Astrocyte (in vitro differentiated cells and primary cell): ENCODE data around the gene RGS5.
"Not testable (repeated sequence)": the region's sequence is repeated elsewhere in the genome, so short reads cannot be mapped to it uniquely, and the experiment has no call there.

Experiments used
- EZH2 ChIP-seq: IDR thresholded peaks from 2 replicates; pipeline ENCODE4 v1.6.1; 2012; ENCODE audit warnings: mild to moderate bottlenecking, low read length, inconsistent platforms; ENCODE audit not compliant: insufficient read depth
- TF ChIP-seq, protein P1 (sequence below): IDR thresholded peaks from 2 replicates; pipeline ENCODE4 v1.5.1; 2011; ENCODE audit warnings: low read depth, mild to moderate bottlenecking, inconsistent platforms, low read length, moderate library complexity; ENCODE audit not compliant: insufficient read depth

DNA sequence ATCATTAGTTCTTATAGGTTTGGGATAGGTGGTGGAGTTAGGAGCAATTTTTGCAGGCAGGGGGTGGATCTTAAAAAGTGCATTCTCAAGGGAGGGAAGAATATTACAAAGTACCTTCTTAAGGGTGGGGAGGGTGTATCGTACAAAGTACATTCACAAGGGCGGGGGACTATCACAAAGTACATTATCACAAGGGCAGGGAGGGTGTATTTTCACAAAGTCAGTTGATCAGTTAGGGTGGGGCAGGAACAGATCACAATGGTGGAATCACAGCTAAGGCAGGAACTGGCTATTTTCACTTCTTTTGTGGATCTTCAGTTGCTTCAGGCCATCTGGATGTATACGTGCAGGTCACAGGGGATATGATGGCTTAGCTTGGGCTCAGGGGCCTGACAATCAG lies 30.9 kb upstream of the RGS5 start:
- TF ChIP-seq, protein P1, sequence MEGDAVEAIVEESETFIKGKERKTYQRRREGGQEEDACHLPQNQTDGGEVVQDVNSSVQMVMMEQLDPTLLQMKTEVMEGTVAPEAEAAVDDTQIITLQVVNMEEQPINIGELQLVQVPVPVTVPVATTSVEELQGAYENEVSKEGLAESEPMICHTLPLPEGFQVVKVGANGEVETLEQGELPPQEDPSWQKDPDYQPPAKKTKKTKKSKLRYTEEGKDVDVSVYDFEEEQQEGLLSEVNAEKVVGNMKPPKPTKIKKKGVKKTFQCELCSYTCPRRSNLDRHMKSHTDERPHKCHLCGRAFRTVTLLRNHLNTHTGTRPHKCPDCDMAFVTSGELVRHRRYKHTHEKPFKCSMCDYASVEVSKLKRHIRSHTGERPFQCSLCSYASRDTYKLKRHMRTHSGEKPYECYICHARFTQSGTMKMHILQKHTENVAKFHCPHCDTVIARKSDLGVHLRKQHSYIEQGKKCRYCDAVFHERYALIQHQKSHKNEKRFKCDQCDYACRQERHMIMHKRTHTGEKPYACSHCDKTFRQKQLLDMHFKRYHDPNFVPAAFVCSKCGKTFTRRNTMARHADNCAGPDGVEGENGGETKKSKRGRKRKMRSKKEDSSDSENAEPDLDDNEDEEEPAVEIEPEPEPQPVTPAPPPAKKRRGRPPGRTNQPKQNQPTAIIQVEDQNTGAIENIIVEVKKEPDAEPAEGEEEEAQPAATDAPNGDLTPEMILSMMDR, result not testable (repeated sequence)
- not testable (repeated sequence) for TF ChIP-seq EZH2
